DND-41 (cell line): ENCODE results near the gene SLC25A26.

ENCODE experiments used
- ATAC-seq: fragments of 200-7000 bp; cut with Tn5 transposase; 3 replicates; pipeline ENCODE4 v1.9.1; 2021; ENCODE audit warnings: low read depth; ENCODE audit not compliant: insufficient read depth
- DNase-seq: peaks from one replicate; pipeline ENCODE4 v3.0.0-alpha.2; 2020
- H2AFZ ChIP-seq: 2 replicates; pipeline ENCODE4 v1.6.0; 2012; ENCODE audit warnings: low read depth, low read length
- H3K27ac ChIP-seq: 2 replicates; pipeline ENCODE4 v1.5.1; 2012; ENCODE audit warnings: low read length, inconsistent platforms
- H3K27me3 ChIP-seq: fragments of 200-600 bp; sonication (generic); 2 replicates; pipeline ENCODE4 v1.6.0; 2012; ENCODE audit warnings: low read length, mild to moderate bottlenecking, inconsistent platforms; ENCODE audit not compliant: insufficient read depth, poor library complexity
- H3K36me3 ChIP-seq: 2 replicates; pipeline ENCODE4 v1.5.1; 2012; ENCODE audit warnings: low read length, inconsistent platforms; ENCODE audit not compliant: insufficient read depth
- H3K4me1 ChIP-seq: 2 replicates; pipeline ENCODE4 v1.5.1; 2012; ENCODE audit warnings: mild to moderate bottlenecking, low read length; ENCODE audit not compliant: insufficient read depth
- H3K4me2 ChIP-seq: 2 replicates; pipeline ENCODE4 v1.6.0; 2012; ENCODE audit warnings: mild to moderate bottlenecking, moderate library complexity, low read length, inconsistent platforms; ENCODE audit not compliant: insufficient read depth
- H3K4me3 ChIP-seq, 2 experiments: fragments of 200-600 bp in 1 of 2; shearing (Covaris generic) in 1 of 2; 2 replicates each; pipeline ENCODE4 v1.5.1; 2012 to 2016; ENCODE audit warnings: inconsistent platforms in 2 of 2, low read length in 2 of 2, mild to moderate bottlenecking in 2 of 2, low read depth in 1 of 2, moderate library complexity in 1 of 2
- H3K79me2 ChIP-seq: 2 replicates; pipeline ENCODE4 v1.6.0; 2012; ENCODE audit warnings: low read length, inconsistent platforms; ENCODE audit not compliant: insufficient read depth
- H3K9ac ChIP-seq: 2 replicates; pipeline ENCODE4 v1.6.0; 2012; ENCODE audit warnings: low read depth, mild to moderate bottlenecking, inconsistent platforms, low read length, moderate library complexity
- H3K9me3 ChIP-seq: 2 replicates; pipeline ENCODE4 v1.5.1; 2012; ENCODE audit warnings: low read length, moderate library complexity, mild to moderate bottlenecking, inconsistent platforms; ENCODE audit not compliant: insufficient read depth, severe bottlenecking
- H4K20me1 ChIP-seq: 2 replicates; pipeline ENCODE4 v1.6.0; 2012; ENCODE audit warnings: low read length; ENCODE audit not compliant: insufficient read depth
- CTCF ChIP-seq: IDR thresholded peaks from 2 replicates; pipeline ENCODE4 v1.5.1; 2012; ENCODE audit warnings: borderline replicate concordance, low read length, moderate library complexity, mild to moderate bottlenecking; ENCODE audit not compliant: poor library complexity, severe bottlenecking; ENCODE audit errors: extremely low read depth
- EZH2 ChIP-seq: IDR thresholded peaks from 3 replicates; pipeline ENCODE4 v1.6.1; 2012; ENCODE audit warnings: borderline replicate concordance, low read depth, mild to moderate bottlenecking, moderate library complexity, low read length, inconsistent platforms; ENCODE audit not compliant: severe bottlenecking

The SLC25A26 gene

DNA sequence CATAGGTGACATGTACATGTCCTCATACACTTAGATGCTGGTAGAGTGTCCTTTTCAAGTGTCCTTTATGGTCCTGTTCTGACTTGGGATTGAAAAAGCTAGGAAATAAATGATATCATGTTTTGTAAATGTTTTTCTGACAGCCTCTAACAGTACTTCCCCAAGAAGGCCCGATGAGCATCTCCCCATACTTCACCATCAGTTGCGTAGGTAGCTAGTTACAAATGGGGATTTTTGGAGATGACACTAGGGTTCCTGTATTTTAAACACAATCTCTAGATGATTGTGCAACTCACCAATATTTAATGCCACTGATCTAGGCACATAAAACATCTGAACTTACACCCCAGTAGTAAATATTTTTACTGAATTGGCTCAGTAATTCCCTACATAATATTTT lies 27.8 kb downstream of the SLC25A26 start:
- H3K4me1 ChIP-seq, result no peaks in the 10 kb centered on the region
- no peak for ATAC-seq
- no peak overlapping the region for H3K27ac ChIP-seq
- H3K27me3 ChIP-seq, result no peaks in the 10 kb centered on the region
- no peaks in the 10 kb centered on the region for H3K79me2 ChIP-seq
- no peak overlapping the region for H2AFZ ChIP-seq
- DNase-seq, result no peak
- TF ChIP-seq EZH2 (no peak), CTCF (no peak)
- H3K4me3 ChIP-seq, result no peak overlapping the region
- H3K9ac ChIP-seq, result no peak overlapping the region
- peaks cover 16% of the 10 kb centered on the region; the same call in 1 of the 2 replicates for H3K36me3 ChIP-seq
- H3K4me2 ChIP-seq, result no peak overlapping the region
- H4K20me1 ChIP-seq, result 0 out of 2 replicates have a peak, but pooled peaks cover 2% of the 10 kb centered on the region
- H3K9me3 ChIP-seq, result no peaks in the 10 kb centered on the region

- no peaks in the 10 kb centered on the region for H3K9me3 ChIP-seq
- H3K27ac ChIP-seq, result no peak overlapping the region
- peaks cover 3% of the 10 kb centered on the region; the same call in 1 of the 2 replicates for H3K36me3 ChIP-seq
- peaks cover 4% of the 10 kb centered on the region; the same call in 1 of the 2 replicates for H4K20me1 ChIP-seq
- H3K27me3 ChIP-seq, result no peaks in the 10 kb centered on the region
- H2AFZ ChIP-seq, result no peak overlapping the region
- H3K4me2 ChIP-seq, result no peak overlapping the region
- no peak overlapping the region for H3K9ac ChIP-seq
- DNase-seq, result no peak
- H3K4me3 ChIP-seq, result no peak overlapping the region
- no peak for ATAC-seq
- H3K4me1 ChIP-seq, result no peaks in the 10 kb centered on the region
- TF ChIP-seq CTCF, result peak; percentile 80
- no peak for TF ChIP-seq EZH2
- no peaks in the 10 kb centered on the region for H3K79me2 ChIP-seq
These were observed 33.2 kb downstream of the SLC25A26 start for GRCh38 chr3:66253790-66254620.

GRCh38 chr3:66255865-66256264 lies 35.1 kb downstream of the SLC25A26 start:
- no peak overlapping the region for H3K9ac ChIP-seq
- no peak overlapping the region for H3K4me2 ChIP-seq
- H3K79me2 ChIP-seq, result no peaks in the 10 kb centered on the region
- no peak overlapping the region for H3K4me3 ChIP-seq
- peaks cover 3% of the 10 kb centered on the region; the same call in 1 of the 2 replicates for H3K36me3 ChIP-seq
- H2AFZ ChIP-seq, result no peak overlapping the region
- peaks cover 4% of the 10 kb centered on the region; the same call in 1 of the 2 replicates for H4K20me1 ChIP-seq
- H3K27ac ChIP-seq, result no peak overlapping the region
- no peak for ATAC-seq
- no peaks in the 10 kb centered on the region for H3K9me3 ChIP-seq
- no peak for DNase-seq
- TF ChIP-seq EZH2, result no peak
- no peak for TF ChIP-seq CTCF
- H3K27me3 ChIP-seq, result no peaks in the 10 kb centered on the region
- no peaks in the 10 kb centered on the region for H3K4me1 ChIP-seq
